ENCODE results near the gene UBE2H. TPM values are rescaled to one million over a fixed set of nuclear protein-coding genes. Genes with fewer than 3 reads are reported as not detected.
A peak's percentile ranks its signal among the peaks of the same experiment; 100 is the strongest.
"Not testable (repeated sequence)": the region's sequence is repeated elsewhere in the genome, so short reads cannot be mapped to it uniquely, and the experiment has no call there.

The UBE2H gene
- total RNA-seq, 1 experiment from 2014 or later, result 41.1 TPM

DNA sequence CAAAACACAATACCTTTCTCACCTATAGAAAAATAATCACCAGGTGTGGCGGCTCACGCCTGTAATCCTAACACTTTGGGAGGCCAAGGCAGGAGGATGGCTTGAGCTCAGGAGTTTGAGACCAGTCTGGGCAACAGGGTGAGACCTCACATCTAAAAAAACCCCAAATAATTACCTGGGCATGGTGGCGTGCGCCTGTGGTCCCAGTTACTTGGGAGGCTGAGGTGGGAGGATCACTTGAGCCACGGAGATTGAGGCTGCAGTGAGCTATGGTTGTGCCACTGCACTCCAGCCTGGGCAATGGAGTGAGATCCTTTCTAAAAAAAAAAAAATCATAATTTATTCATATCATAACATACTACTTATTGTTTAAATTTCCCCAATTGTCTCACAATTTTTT lies 129.6 kb downstream of the UBE2H start:
- not testable (repeated sequence) for DNase-seq (ENCODE audit: low read depth)

DNA sequence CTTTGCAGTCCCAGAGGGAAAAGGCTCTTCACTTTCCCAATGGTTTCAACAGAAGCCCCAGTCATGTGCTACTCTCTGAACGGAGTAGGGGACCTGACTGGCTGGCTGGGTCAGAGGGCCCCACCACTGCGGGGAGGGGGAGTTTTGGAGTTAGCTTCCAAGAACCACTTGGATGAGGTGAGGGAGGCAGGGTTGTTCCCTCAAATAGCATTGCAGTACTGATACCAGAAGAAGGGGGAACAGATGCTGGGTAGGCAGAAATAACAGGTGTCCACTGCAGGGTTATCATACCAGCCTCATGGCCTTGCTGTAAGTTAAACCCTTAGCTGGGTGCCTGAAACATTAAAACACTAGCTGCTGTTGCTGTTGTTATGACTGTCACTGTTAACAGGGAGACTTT lies 131.3 kb downstream of the UBE2H start:
- no peak for DNase-seq (ENCODE audit: low read depth)

DNA sequence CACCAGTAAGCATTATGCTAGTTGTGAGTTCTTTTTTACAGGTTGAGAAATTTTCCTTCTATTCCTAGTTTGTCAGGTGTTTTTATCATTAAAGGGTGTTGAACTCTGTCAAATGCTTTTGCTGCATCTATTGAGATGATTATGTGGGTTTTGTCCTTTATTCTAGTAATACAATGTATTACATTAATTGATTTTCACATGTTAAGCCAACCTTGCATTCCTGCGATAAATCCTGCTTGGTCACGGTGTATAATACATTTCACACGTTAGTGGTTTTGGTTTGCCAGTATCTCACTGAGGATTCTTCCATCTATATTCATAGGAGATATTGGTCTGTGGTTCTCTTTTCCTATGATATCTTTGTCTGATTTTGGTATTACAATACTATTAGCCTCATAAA lies 136.0 kb downstream of the UBE2H start:
- DNase-seq (ENCODE audit: low read depth), result no peak

DNA sequence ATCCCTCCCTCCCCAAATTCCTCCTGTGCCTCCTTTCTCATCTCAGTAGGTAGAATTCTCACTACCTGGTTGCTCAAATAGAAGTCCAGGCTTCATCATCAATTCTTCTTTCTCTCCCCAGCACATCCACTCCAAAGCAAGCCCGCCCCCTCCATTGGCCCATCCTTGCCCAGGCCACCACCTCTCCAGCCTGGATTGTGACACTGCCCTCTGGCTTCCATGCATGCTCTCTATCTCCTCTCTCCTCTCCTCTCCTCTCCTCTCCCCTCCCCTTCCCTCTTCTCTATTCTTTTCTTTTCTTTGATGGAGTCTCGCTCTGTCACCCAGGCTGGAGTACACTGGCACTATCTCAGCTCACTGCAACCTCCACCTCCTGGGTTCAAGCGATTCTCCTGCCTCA lies 144.9 kb downstream of the UBE2H start:
- no peak for DNase-seq (ENCODE audit: low read depth)

DNA sequence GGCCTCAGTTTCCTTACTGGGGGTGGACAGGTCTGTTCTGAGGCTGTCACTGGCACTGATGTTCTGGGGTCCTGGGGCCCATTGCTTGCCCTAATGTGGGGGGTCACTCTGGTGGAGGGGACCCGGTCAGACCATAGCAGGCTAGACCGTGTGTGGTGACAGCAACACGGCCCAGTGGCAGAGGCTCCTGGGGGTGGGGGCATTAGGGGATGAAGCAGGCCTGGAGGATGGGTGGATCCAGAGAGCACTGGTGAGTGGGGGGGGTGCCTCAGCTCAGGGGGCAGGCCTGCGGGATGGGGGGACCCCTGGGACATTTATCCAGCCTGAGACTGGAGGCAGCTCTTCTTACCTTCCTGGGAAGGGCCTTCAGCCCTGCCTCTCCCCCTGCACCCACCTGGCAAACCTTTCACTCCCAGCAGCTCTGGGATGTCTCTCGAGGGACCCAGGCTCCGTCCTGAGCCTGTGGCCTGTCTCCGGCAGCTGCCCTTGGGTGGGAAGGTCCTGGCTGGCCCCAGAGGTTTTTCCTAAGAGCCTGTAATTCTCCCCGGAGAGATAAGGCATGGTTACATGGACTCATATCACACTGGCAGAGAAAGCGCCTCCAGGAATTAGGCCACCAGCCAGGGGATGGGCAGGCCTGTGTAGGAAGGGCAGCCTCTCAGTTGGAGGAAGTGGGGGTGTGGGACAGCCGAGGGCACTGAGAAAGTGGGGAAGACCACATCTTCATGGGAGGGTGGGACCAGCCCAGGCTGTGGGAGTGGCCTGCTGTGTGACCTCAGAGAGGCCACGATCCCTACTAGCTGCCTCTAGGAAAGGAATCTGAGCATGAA lies 147.7 kb downstream of the UBE2H start:
- DNase-seq (ENCODE audit: low read depth), result peak; percentile 42

DNA sequence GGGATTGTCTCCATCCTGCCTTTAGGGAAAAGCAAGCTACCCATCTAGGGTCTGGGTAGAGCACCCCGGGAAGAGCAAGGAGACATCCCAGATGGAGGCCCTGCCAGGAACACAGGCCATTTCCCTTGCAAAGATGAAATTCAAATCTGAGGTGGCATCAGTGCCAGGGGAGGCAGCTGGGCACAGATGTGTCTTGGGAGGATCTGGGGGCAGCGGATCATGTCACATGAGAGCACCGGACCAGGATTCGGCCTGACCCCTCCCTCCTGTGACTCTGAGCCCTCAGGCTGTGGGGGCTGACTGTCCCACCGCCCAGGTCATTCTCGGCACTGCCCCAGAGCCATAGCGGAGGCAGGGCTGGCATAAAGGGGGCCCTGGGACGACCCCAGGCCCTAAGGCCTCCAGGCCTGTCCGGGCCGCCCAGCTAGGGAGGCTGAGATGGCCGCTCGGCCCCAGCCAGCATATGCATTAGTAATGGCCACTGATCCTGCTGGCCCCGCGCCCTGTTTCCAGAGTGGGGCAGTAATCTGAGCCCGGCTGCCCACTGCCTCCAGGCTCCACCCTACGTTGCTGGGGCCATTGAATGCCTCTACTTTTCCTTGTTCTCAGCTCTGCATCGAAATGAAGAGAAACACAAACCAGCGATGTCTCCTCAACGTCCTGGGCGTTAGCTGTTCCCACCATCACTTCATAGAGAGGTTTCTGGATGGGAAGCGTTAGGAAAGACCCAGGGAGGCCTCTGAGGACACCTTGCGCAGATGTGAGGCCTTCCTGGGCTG lies 148.5 kb downstream of the UBE2H start:
- DNase-seq (ENCODE audit: low read depth), result no peak

DNA sequence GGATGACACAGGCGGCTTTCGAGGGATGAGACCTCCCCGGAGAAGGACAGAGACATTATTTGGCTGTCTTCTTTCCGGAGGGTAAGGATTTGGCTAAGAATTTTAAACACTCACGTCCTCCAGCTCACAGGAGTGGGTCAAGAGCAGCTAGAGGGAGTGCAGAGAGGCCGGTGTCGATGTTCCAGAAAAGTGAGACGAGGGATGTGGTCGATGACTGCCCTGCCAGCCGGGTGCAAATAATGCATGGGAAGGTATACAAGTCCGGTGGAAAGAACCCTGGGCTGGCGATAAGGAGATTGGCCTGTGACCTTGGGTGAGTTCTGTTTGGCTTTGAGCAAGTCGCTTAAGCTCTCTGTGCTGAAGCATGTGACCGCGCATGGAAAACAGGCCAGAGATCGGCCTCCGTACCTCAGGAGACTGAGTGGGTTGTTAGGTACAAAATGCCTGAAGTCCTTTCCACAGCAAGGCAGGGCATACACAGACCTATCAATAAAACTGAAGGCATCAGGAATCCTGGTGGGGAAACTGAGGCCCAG lies 149.1 kb downstream of the UBE2H start:
- DNase-seq (ENCODE audit: low read depth), result no peak

DNA sequence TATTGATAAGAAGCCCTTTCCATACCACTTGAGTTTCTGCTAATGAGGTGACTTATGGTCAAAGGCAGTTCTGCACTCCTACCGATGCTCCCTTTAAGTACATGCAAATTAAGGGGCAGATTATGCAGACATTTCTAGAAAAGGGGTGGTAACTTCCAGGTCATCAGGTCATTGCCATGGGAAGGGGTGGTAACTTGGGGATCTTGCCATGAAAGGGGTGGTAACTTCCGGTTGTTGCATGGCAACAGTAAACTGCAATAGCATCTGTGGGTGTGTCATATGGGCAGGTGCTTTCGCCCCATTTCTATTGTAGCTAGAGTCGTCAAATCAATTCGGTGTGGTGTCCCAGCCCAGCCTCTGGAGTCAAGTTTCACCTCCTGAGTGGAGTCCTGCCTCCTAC lies 150.9 kb downstream of the UBE2H start:
- DNase-seq (ENCODE audit: low read depth), result no peak

DNA sequence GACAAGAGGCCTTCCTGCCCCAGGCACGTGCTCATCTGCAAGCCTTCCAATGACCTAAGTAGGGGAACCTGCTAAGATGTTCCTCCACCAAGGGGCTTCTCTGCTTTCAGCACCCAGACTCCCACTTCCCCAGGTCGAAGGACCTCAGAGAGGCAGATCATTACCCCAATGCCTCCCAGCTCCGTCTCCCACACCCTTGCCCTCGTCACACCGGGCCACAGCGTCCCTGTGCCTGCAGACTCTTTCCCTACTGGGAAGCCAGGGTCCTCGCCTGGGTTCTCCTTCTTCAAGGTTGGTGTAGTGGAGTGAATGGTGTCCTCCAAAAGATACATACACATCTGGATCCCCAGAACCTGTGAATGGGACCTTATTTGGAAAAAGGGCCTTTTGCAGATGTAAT lies 151.9 kb downstream of the UBE2H start:
- DNase-seq (ENCODE audit: low read depth), result no peak

DNA sequence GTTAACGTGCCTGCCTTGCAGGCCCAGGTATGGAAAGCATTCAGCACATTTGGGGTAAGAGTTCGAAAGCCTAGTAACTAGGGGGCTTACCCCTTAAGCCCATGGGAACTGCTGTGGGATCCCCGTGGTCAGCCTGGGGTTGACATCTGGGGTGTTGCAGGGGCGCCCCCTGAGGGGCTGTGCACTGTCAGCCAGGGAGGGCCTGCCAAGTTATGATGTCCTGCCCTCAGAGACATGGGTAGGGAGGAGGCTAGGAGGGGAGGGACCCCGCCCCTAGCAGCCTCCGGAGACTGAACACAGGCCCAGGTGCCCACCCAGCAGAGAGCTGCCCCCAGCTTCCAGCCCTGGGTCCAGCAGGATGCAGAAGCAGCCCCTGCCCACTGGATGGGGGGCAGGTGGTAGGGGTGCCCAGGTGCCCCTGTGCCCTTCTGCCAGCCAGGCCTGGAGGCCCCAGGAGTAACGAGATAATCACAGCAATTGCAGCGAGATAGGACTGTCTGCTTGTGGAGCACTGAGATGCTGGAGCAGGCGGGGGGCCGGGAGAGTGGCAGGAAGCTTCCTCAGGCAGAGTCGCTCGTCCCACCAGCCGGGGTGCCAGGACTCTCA lies 153.3 kb downstream of the UBE2H start:
- DNase-seq (ENCODE audit: low read depth), result no peak

DNA sequence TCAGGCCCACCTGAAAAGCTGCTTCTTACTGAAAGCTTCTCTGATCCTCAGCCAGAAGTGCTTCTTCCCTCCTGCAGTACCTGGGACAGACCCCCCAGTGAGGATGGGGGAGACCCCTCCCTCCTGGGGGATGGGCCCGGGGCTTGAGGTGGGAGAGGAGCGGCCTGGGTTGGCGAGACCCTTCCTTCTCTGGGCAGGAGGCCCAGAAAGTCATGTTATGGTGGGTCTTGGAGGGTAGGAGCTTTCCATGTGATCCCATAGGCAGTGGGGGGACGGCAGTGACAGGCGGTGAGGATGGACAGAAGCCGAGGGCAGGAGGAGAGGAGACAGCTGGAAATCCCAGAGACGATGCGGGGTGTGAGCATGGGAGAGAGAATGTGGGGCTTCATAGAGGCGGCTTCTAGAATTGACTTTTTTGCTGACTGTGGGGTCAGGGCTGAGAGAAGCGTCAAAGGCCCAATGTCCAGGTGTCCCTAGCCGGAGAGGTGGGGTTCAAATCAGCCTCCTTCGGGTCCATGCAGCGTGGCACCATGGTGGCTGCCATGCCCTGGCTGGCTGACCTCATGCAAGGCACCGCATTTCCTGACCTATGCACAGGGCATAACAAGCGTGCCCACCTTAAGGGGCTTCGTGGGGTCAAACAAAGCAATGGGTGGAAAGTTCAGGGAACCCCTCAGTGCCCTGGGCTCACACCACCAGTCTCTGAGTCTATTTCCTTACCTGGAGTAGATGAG lies 154.0 kb downstream of the UBE2H start:
- no peak for DNase-seq (ENCODE audit: low read depth)

DNA sequence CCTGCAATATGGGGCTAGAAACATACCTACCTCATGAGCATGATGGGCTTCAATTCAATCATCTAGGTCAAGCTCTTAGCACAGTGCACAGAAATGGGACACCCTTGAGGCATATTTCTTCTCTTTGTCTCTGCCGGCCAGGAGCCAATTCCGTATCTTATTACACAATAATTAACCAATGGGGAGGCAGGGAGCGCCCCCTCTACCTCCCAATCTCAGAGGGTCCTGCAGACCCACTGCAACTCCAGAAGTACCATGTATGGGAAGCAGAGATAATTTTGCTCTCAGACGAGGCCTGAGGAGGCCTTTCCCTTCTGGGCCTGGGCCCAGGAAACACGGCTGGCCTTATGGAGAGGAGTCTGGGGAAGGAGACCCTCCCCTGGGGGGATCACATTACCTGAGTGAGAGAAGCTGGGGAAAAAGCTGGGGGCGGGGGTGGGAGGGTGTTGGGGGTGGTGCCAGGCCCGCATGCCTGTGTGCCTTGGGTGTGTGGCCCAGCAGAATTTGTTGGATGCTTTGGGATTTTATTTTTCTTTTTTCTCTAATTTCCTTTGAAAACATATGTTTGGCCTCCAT lies 155.5 kb downstream of the UBE2H start:
- no peak for DNase-seq (ENCODE audit: low read depth)

DNA sequence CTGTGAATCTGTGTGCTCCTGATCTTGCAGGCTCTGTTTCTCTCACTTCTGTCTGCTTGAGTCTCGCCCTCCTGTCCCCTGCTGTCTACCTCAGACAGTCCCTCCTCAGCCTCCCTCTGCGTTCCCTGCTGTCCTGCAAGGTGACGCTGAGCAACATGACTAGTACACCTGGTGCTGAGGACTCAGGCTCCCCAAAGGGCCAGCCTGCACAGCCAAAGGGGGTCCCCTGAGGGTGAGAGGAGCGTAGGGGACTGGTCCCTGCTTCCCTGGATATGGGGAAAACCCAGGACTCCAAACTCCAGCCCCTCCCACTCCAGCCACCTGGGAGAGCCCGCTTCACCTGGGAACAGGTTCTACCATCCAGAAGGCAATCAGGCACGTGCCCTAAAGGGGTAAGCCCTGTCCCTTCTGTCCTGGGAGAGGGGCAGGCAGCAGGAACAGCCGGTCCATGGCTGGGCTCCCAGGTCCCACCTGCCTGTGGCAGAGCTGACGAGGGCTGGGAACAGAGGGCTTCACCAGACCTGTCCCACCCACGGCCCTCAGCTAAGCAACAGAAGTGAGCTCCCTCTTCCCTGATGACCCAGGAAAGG lies 156.5 kb downstream of the UBE2H start:
- no peak for DNase-seq (ENCODE audit: low read depth)

DNA sequence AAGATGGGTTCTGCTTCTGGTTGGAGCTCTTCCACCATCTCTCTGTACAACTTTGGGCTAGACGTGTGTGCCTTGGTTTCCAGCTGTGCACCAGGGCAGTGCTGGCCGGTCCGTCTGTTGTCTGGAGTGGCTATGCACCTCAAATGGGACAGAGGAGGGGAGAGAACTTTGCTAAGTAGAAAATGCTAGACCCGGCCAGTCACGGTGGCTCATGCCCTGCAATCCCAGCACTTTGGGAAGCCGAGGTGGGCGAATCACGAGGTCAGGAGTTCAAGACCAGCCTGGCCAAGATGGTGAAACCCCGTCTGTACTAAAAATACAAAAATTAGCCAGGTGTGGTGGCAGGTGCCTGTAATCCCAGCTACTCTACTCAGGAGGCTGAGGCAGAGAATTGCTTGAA lies 158.3 kb downstream of the UBE2H start:
- not testable (repeated sequence) for DNase-seq (ENCODE audit: low read depth)

DNA sequence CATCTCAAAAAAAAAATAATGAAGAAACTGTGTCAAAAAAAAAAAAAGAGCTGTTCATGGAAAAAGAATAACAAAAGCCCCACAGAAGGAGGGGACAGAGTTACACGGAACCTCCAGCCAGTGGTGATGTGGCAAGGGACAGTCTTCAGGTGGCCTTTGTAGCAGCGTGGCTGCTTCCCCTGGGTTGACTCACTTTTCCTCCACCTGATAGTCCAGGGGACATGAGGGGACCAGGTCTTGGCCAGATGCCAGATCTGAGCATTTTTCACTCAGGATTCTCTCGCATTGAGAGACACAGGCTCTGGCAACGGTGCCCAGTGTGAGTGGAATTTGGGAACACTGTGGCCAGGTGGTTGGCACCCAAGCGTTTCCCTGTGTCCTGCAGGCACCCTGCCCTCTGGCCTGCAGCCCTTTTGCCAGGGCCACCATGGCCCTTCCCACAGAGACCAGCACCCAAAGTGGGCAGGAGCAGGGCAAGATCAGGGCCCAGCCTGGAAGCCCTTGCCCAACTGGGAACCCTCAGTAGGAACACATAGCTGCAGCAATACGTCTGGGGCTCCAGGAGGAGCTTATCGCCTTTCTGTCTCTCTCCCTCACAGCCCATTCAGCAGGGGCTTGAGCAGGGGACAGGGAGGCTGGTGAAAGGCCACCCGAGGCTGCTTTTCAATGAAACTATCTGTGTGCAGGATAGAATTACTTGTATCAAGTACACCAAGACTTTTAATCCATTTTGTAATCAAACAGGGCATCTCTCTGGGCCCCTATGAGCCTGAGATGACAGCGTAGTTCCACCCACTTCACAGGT lies 159.1 kb downstream of the UBE2H start:
- no peak for DNase-seq (ENCODE audit: low read depth)

DNA sequence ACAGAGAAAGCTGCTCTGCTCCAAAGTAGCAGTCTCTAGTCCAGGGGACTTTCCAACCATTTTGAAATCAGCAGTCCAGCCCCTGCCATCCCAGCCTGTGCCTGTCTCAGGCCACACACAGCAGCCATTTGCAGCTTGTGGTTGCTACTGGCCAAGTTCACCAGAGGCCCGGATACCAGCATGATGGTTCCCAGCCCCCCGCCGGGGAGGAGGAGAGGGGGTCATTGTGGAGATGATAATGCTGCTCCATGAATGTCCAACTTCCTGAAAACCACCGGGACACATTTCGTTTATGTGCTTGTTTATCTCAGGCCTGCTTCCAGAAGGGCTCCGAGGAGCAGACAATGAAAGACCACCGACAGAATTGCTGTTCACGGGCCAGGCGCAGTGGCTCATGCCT lies 160.0 kb downstream of the UBE2H start:
- no peak for DNase-seq (ENCODE audit: low read depth)

DNA sequence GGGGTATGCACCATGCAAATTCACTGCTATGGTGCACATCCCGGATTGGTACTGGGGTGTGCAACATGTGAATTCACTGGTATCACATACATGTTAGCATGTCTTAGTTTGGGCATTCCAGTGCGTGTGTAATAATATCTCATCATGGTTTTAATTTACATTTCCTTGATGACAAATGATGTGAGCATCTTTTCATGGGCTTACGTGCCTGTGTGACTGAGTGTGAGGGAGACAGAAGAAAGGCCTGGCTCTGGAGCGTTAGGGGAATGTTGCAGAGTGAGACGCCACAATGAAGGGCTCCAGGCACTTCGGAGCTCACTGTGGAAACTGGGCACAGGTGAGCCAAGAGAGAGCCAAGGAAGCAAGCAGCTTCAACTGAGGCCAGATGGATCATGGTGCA lies 162.6 kb downstream of the UBE2H start:
- DNase-seq (ENCODE audit: low read depth), result no peak

DNA sequence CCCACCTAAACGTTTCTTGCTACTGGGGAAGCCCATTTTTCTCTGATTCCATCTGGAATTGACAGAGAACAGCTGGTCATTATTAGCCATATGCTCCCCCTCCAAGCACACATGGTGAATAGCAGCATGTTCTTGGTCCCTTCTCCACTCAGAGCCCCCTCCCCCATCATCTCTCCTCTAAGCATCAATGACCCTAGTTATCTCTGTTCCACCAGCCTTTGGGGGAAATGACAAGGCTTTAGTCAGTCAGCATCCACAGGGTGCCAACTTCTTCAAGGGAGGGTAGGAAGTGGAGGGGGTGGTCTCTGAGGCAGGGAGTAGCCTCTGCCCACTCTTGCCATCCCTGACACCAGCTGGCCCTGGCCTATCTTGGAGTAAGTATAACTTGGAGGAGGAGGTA lies 163.1 kb downstream of the UBE2H start:
- no peak for DNase-seq (ENCODE audit: low read depth)

DNA sequence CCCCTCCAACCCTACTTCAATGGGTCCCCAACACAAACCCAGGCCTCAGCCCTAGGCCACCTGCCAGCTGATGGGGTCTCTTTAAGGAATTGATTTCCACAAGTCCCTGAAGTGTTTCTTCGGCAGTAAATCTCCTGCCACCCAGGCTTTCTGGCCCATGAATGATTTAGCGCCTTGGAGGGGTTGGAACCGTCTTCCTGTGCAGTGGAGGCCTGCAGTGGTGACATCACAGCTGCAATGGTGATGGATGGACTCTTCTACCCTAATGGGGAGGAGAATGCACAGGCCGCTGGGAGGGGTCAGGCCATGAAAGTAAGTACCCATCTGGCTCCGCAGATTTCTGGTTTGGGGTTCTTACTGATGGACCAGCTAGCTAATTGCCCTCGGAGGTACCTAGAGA lies 163.8 kb downstream of the UBE2H start:
- no peak for DNase-seq (ENCODE audit: low read depth)

All from RPMI7951 (cell line).